ENCODE data around the gene S100A1. TPM values are rescaled to one million over a fixed set of nuclear protein-coding genes. Genes with fewer than 3 reads are reported as not detected.
A peak's percentile ranks its signal among the peaks of the same experiment; 100 is the strongest.

The S100A1 gene
- total and polyA plus RNA-seq, 10 of the 15 experiments (the other 5 are each of a cell fraction or from before 2014, with no cell fraction given), result 0.13 to 0.29 TPM; not detected in 8

DNA sequence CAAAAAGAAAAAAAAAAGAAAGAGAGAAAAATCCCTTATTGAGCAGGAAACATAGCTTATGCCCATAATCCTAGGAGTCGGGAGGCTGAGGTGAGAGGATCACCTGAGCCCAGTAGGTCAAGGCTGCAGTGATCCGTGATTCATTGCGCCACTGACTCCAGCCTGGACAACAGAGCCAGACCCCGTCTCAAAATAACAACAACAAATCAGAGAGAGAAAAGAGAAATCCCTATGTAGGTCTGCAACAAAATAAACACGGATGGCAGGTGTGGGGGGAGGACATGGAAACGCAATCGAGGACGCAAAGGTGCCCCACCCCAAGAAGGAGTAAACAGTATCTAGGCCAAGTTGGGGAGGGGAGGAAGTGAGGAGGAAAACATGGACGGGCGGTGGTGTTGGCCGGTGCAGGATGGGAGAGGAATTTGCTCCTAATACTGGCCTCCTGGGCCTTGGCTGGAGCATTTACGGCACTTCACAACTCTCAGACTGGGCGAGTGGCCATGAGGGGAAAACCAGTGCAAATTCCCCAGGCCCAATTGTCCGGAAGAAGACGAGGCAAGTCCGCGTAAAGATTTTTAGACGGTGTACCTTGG lies 5.0 kb downstream of the S100A1 start:
- ChIA-PET SMC1A (ENCODE audit: uncharacterized antibody, unreplicated experiment) (interaction anchor here (0.6 to 3.0 kb wide), 14 partner anchors 11 to 355 kb away, joined by 3 to 29 read pairs (median 4); partner anchors contain the start of gene INTS3), CTCF (interaction anchor here (1.0 to 3.0 kb wide), 9 partner anchors 9 to 67 kb away, joined by 3 to 25 read pairs (median 6); partner anchors contain the start of gene ILF2), POLR2A (interaction anchor here (0.5 to 2.4 kb wide), 21 partner anchors 10 to 313 kb away, joined by 3 to 35 read pairs (median 4); partner anchors contain the start of genes INTS3 and S100A6), RAD21 (ENCODE audit: unreplicated experiment) (interaction anchor here (0.6 to 3.1 kb wide), 15 partner anchors 10 to 371 kb away, joined by 3 to 13 read pairs (median 4); partner anchors contain the start of genes INTS3, JTB, RAB13 and S100A6)
- FAIRE-seq (no peak), ATAC-seq (peak; percentile 13), DNase-seq (ENCODE audit: low read depth, low spot score) (no peak)
- H3K79me2 ChIP-seq (ENCODE audit: control insufficient read depth, insufficient read depth, low read length), result peaks cover 31% of the 10 kb centered on the region
- peak overlapping the region; percentile 98 for H3K27ac ChIP-seq (ENCODE audit: control insufficient read depth, insufficient read depth)
- no peaks in the 10 kb centered on the region for H3K9me3 ChIP-seq (replicated peaks; ENCODE audit: control insufficient read depth, insufficient read depth, low read length)
- no peak overlapping the region; the same call in 1 of the 2 replicates for H3K9ac ChIP-seq (ENCODE audit: control insufficient read depth, insufficient read depth, low read length)
- in situ Hi-C loops (cut with MboI), result no loop called here
- no peaks in the 10 kb centered on the region for H3K27me3 ChIP-seq (replicated peaks in 1 of 2; ENCODE audit: control insufficient read depth in 2 of 2, insufficient read depth in 2 of 2, low read length in 1 of 2)
- peaks cover 6% of the 10 kb centered on the region for H3K4me1 ChIP-seq (ENCODE audit: control insufficient read depth, insufficient read depth, low read length)
- no TSS peak for BruUV-seq (replicated peaks)
- H4K20me1 ChIP-seq (ENCODE audit: control insufficient read depth, insufficient read depth), result no peaks in the 10 kb centered on the region
- TF ChIP-seq SMARCA5 (IDR thresholded peaks at IDR 0.05) (peak; percentile 22; the same call in 1 of the 2 replicates), STAT3 (IDR thresholded peaks at IDR 0.05; ENCODE audit: low read depth, low read length) (no peak)
- TF ChIP-seq, protein P1, sequence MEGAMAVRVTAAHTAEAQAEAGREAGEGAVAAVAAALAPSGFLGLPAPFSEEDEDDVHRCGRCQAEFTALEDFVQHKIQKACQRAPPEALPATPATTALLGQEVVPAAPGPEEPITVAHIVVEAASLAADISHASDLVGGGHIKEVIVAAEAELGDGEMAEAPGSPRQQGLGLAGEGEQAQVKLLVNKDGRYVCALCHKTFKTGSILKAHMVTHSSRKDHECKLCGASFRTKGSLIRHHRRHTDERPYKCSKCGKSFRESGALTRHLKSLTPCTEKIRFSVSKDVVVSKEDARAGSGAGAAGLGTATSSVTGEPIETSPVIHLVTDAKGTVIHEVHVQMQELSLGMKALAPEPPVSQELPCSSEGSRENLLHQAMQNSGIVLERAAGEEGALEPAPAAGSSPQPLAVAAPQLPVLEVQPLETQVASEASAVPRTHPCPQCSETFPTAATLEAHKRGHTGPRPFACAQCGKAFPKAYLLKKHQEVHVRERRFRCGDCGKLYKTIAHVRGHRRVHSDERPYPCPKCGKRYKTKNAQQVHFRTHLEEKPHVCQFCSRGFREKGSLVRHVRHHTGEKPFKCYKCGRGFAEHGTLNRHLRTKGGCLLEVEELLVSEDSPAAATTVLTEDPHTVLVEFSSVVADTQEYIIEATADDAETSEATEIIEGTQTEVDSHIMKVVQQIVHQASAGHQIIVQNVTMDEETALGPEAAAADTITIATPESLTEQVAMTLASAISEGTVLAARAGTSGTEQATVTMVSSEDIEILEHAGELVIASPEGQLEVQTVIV (IDR thresholded peaks at IDR 0.05; ENCODE audit: borderline replicate concordance, partially characterized antibody), result peak; percentile 23
- H2AFZ ChIP-seq (ENCODE audit: control insufficient read depth, low read depth, low read length), result peak overlapping the region; percentile 51
- peak overlapping the region; percentile 90 for H3K4me2 ChIP-seq (ENCODE audit: control insufficient read depth, insufficient read depth)
- H3K4me3 ChIP-seq, result peak overlapping the region; percentile 45; the same call in 1 of the 2 replicates
- peaks cover 1 to 23% of the 10 kb centered on the region in 2 experiments; a peak in 3 of 4 replicates for H3K36me3 ChIP-seq (ENCODE audit: control insufficient read depth in 2 of 2, insufficient read depth in 2 of 2, low read length in 1 of 2)
- WGBS (ENCODE audit: insufficient coverage, insufficient replicate concordance, low lambda C conversion rate, missing lambda C conversion rate), result 86% methylated on average over 18 of the region's 18 CpGs
- intact Hi-C loops (cut with micrococcal nuclease; ENCODE audit: unreplicated experiment), result no loop called here
